Cardiac muscle cell (in vitro differentiated cells and primary cell): ENCODE measurements around the gene BPIFB6. TPM values are rescaled to one million over a fixed set of nuclear protein-coding genes. Genes with fewer than 3 reads are reported as not detected.

Experiments
- DNase-seq, 2 donors: peaks; one replicate each; pipeline versions ENCODE4 v3.0.0 to v3.0.0-alpha.2; 2010 to 2017; ENCODE audit warnings: low read depth in 1 of 2, low spot score in 1 of 2
- H3K27ac ChIP-seq: fragments of 200-600 bp; sonication (generic); 2 replicates; pipeline ENCODE4 v1.5.1; 2016
- H3K27me3 ChIP-seq: fragments of 200-600 bp; sonication (generic); 2 replicates; pipeline ENCODE4 v1.6.0; 2016; ENCODE audit warnings: control low read depth
- H3K36me3 ChIP-seq: fragments of 200-600 bp; sonication (generic); 2 replicates; pipeline ENCODE4 v1.5.1; 2016; ENCODE audit warnings: control low read depth
- H3K4me1 ChIP-seq: fragments of 200-600 bp; sonication (generic); 2 replicates; pipeline ENCODE4 v1.8.1; 2017; ENCODE audit warnings: low read depth, mild to moderate bottlenecking, mixed run types
- H3K4me3 ChIP-seq: fragments of 200-600 bp; sonication (generic); 2 replicates; pipeline ENCODE4 v1.5.1; 2016; ENCODE audit warnings: mild to moderate bottlenecking
- H3K9me3 ChIP-seq: fragments of 200-600 bp; sonication (generic); 2 replicates; pipeline ENCODE4 v1.5.1; 2017; ENCODE audit warnings: low read depth, mild to moderate bottlenecking, control low read depth
- CTCF ChIP-seq: IDR thresholded peaks from 2 replicates; pipeline ENCODE4 v1.5.1; 2012; ENCODE audit warnings: low read depth, mild to moderate bottlenecking, low read length
- polyA plus RNA-seq: library from polyadenylated mRNA; unstranded; fragments of >200 nt; fragmentation: Nextera tagmentation; extraction: Ambion mirVana; gene quantifications from 2 replicates; pipeline ENCODE4 v1.2.1, GENCODE V29; 2016
- total RNA-seq: library from RNA; depleted of rRNA; stranded (reverse); fragments of >200 nt; gene quantifications from 2 replicates; pipeline ENCODE4 v1.2.3, GENCODE V29; 2016

The BPIFB6 gene
- total and polyA plus RNA-seq, 2 experiments from 2014 or later, result not detected

- no peak for TF ChIP-seq CTCF
- Histone ChIP-seq H3K36me3 (no peaks in the 10 kb centered on the region), H3K27ac (no peak overlapping the region), H3K27me3 (peaks cover 3% of the 10 kb centered on the region), H3K4me1 (no peaks in the 10 kb centered on the region), H3K9me3 (no peaks in the 10 kb centered on the region), H3K4me3 (no peak overlapping the region)
- no peak for DNase-seq
Observed at GRCh38 chr20:33071198-33071597, 39.8 kb downstream of the BPIFB6 start.

- TF ChIP-seq CTCF, result no peak
- no peak for DNase-seq
- H3K27me3 ChIP-seq, result peaks cover 3% of the 10 kb centered on the region
- no peaks in the 10 kb centered on the region for H3K36me3 ChIP-seq
- no peak overlapping the region for H3K4me3 ChIP-seq
- no peak overlapping the region for H3K27ac ChIP-seq
- no peaks in the 10 kb centered on the region for H3K4me1 ChIP-seq
- H3K9me3 ChIP-seq, result no peaks in the 10 kb centered on the region
Observed at GRCh38 chr20:33072362-33072761, 40.9 kb downstream of the BPIFB6 start.

- H3K4me1 ChIP-seq, result no peaks in the 10 kb centered on the region
- DNase-seq, result no peak
- H3K27me3 ChIP-seq, result peaks cover 3% of the 10 kb centered on the region
- H3K36me3 ChIP-seq, result no peaks in the 10 kb centered on the region
- TF ChIP-seq CTCF, result no peak
- no peaks in the 10 kb centered on the region for H3K9me3 ChIP-seq
- H3K4me3 ChIP-seq, result no peak overlapping the region
- H3K27ac ChIP-seq, result no peak overlapping the region
Observed at GRCh38 chr20:33072813-33073212, 41.4 kb downstream of the BPIFB6 start.

GRCh38 chr20:33074675-33075074 lies 43.2 kb downstream of the BPIFB6 start:
- Histone ChIP-seq H3K4me1 (no peaks in the 10 kb centered on the region), H3K27ac (no peak overlapping the region), H3K36me3 (no peaks in the 10 kb centered on the region), H3K4me3 (no peak overlapping the region), H3K9me3 (no peaks in the 10 kb centered on the region), H3K27me3 (peaks cover 3% of the 10 kb centered on the region)
- no peak for TF ChIP-seq CTCF
- DNase-seq, result no peak

- no peak overlapping the region for H3K4me3 ChIP-seq
- no peaks in the 10 kb centered on the region for H3K9me3 ChIP-seq
- H3K27me3 ChIP-seq, result peaks cover 3% of the 10 kb centered on the region
- H3K4me1 ChIP-seq, result no peaks in the 10 kb centered on the region
- DNase-seq, result no peak
- no peak overlapping the region for H3K27ac ChIP-seq
- no peak for TF ChIP-seq CTCF
- H3K36me3 ChIP-seq, result no peaks in the 10 kb centered on the region
Observed at GRCh38 chr20:33075281-33075680, 43.8 kb downstream of the BPIFB6 start.
